Activated CD4-positive, alpha-beta T cell treated with anti-CD3 and anti-CD28 coated beads, Interleukin-2, Interleukin-4, amounts not matched to agents 100 ng/mL and 50 ng/mL, durations not matched to agents 16 hours and 8 hours (primary cell): ENCODE results near the gene XG.
A peak's percentile ranks its signal among the peaks of the same experiment; 100 is the strongest.

Experiments
- DNase-seq: peaks from one replicate; pipeline ENCODE4 v3.0.0-alpha.2; 2020; ENCODE audit warnings: low spot score

Gene XG

DNA sequence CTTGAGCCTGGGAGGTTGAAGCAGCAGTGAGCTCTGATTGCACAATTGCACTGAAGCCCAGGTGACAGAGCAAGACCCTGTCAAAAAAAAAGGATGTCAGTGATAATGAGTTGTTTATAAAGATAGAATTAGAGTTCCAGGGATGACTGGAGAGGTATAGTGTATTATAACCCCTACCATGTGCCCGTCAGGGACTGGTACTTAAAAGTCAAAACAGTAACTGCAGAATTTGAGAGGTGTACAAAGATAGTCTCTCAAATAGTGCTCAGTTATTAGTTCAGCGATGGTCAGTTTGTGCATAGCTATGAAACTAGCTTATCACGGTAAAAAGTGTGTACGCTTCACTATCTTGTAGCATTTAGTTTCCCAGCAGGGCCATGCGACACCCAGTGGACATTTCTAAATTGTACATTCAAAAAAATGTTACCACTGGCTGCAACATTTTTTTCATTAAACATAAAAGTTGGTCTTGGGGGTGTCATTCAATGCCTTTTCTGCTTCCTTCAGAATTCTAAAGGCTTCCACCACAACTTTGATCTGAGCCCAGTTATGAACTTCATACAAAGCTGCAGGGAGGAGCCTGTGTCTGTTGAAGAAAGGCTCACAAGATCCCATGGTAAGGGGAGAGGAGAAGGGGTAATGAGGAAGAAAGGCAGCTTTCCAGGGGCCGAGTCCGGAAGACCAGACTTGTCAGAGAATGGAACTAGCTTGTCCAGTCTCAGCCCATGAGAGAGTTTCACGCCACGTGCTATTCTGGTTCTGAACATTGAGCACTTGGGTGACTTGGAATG, 67.7 kb downstream of the XG start:
- DNase-seq, result peak; percentile 17

DNA sequence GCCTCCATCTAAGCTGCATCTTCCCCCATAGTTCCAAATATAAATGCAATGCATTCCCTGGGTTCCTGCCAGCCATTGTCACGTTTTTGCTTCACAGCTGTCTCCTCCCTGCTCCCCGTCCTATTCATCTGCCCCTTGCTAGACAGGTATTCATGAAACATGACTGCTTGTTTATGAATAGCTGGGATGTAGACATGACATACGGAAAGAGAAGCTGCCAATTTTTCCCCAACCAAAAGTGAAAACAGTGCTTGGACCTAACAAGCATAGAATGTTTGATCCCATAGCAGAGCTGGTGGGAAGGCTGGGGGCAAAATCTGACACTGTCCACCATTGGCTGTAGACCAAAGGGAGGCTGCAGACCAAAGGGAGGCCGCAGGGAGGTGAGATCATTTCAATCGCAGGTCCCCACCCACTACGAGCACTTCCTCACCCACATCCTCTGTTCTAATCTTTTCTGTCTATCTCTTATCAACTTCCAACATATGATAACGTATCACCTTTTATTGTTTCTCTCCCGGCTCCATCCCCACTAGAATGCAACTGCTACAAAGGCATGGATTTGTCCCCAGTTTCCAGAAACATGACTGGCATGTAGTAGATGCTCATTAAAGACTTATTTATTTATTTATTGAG, 68.4 kb downstream of the XG start:
- no peak for DNase-seq

DNA sequence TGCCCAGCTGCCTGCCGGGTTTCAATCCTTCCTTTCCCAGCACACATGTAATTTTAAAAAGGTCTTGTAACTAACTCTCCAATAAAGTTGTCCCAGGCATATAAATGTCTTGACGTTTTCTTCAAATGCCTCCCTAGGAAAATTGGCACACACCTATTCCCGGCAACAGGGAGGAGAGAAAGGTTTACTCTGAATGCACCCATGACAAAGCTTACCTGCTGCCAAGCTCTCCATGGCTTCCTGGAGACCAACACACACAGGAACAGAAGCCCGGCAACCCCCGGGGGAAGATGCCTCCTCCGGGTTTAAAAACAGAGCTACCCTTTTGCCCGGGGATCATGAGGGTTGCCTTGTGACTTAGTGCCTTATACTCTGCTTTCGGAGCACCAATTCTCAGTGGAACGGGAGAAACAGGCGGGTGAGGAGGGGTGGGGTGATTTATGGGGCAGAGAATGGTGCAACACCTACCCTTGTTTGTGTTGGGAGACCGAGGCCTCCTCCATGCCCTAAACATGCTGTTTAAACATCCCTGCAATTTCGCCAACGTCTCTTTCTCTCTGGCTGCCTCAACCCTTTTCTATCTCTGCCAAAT, 72.1 kb downstream of the XG start:
- DNase-seq, result no peak

DNA sequence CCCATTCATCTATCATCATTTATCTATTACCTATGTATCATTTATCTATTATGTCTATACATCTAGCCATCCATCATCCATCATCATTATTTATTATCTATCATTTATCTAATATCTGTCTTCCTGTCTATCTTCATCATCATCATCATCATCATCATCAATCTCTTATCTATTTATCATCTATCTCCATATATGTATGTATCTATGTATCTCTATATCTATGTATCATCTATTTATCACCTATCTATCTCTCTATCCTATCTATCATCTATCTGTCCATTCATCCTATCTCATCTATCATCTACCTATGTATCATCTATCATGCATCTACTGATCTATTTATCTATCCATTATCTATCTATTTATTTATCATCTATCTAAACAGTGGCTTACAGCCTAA, 73.0 kb downstream of the XG start:
- DNase-seq, result no peak

DNA sequence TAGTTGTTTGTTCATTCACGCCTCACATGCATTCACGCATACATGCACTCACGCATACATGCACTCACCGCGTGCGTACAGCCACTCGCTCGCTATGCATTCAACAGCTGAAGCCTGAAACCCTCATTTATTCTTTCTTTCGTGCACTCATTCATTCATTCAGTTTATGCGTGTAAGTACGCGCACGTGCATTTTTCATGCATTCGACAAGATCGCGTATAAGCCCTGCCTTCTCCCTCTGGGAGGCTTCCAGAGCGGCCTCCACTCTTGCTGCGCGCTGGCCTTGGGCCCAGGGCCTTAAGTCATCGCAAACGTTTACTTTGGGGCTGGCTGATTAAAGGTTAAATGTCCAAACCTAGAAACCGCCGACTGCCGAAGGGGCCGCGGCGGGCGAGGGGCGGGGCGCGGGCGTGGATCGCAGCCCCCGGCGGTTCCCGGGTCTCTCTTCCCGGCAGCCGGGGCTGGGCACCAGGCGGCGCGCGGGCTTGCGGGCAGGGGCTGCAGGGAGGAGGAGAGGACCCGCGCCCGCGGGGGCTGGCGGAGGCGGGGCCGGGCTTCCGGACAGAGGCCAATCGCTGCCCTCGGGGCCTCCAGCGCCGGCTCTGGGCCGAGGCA, 76.6 kb downstream of the XG start, which contains the start of gene GYG2:
GYG2 (plus strand) TSS at position 587 of the 615 bp plus-strand sequence. CDS start 1,259 bp downstream, outside the sequence.
- DNase-seq, result no peak

DNA sequence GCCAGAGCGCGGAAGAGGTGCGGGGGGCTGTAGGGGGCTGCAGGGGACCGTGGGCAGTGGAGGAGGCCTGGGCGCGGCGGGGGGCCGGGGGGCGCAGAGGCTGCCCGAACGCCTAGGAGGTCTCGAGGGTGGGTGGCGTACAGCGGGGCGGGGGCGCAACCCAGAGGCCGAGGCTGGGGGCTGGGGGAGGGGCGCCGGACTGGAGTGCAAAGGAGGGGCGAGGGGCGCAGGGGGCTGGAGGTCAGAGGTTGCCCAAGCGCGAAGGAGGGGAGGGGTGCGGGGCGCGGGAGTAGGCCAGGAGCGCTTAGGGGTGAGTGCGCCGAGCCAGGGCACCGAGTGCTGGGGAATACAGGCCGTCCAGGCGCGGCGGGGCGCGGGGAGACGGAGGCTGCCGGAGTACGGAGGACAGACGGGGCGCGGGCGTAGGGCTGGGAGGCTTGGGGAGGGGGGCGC, 77.1 kb downstream of the XG start:
- no peak for DNase-seq

DNA sequence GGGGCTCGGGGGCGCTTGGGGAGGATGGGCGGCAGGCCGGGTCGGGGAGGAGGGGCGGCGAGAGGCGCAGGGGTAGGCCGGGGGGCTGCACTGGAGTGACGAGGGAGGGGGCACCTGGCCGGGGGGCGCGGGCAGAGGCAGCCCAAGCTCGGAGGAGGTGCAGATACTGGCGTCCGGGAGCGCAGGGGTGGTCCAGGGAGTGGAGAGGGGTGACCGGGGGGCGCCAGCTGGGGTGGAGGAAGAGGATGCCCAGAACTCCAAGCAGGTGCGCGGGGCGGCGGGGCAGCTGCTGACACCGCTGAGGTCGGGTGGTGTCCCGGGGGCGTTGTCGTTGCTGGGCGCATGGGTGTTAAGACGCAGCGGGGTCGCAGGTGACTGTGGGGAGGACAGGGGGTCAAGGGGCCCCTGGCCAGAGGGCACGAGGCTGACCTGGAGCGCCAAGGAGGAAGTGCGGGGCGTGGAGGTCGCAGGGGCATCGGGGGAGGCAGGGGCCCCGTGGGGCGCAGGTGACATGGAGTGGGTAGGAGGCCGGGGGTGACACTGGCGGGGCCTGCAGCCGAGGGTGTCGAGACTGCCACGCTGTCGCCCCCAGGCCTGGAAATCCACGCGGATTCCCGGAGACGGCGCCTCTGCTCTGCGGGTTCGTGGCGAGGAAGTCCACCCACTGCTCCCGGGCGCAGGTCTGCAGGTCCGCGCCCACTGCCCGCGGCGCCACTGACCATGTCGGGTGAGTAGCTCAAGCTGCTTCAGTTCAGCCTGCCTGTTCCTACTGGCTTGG, 77.8 kb downstream of the XG start:
- no peak for DNase-seq

DNA sequence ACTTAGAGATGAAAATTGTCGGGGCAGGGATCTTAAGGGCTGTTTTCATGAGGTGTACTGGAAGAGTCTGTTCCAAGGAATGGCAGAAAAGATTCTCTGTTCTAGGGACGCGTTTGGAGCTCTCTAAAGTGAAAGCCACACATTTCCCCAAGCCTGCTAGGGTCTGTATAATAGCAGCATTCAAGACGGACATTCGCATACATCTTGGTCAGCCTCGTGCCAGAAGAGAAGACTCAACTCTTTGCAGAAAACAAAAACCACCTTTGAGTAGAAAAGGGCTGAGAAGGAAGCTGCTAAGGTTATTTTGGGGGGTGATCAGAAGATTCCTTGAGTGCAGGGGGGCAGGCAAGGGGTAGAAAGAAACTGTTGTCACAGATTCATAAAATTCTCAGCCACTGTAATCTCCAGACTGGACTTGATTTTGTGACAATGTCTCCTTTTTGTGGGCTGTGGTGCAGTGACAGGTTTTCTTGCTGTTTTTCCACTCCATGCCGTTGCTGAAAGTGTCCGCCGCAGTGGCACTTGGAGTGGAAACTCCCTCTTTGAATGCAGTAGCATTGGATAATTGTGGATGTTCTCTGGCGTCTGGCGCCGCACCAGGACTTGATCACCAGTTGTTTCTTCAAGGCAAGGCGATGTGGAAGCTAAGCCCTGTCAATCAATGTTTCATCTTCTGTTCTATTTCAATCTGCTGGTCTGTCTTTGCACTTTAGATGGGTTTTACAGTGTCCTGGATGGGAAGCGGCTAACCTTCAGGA, 79.8 kb downstream of the XG start:
- DNase-seq, result no peak

DNA sequence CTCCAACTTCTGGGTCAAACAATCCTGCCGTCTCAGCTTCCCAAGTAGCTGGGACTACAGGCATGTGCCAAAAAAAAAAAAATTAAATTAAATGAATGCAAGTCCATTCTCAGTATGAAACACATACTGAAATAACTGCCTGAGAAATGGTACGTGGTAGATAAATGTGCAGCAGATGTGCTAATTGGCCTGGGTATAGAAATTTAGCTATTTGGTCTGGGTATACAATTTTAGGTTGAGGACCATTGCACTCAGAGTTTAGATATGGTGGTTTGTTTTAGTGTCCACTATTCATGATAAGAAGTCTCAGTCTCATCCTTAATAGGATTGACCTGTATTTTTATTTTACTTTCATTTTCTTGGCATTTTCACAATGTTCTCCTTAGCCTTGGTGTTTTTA, 86.1 kb downstream of the XG start:
- DNase-seq, result no peak

DNA sequence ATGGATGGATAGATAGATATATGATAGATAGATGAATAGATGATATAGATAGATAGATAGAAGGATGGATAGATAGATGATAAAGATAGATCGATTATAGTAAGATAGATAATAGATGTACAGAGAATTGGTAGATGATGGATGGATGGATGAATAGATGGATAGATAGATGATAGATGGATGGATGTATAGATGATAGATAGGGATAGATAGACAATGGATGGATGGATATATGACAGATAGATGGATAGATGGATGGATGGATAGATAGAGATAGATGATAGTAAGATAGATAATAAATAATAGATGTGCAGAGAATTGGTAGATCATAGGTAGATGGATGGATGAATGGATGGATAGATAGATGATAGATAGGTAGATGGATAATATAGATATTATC, 89.1 kb downstream of the XG start:
- DNase-seq, result no peak

DNA sequence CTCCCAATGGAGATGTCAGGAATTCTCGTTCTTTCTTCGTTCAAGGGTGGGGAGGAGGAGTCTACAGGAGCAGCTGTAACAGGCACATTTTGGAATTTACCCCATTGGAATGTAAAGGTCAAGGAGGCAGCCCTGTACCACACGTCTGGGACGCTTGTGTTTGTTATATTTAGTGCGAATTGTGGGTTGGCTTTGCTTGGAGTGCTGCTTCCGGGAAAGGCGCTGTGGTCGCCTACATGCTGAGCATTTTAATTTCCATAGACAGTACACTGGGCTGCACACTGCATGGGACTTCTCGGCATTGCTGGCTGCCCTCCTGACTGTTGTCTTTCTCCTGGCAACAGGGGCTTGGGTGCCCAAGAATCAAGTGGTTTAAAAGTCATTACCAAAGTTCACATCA, 89.7 kb downstream of the XG start:
- no peak for DNase-seq

DNA sequence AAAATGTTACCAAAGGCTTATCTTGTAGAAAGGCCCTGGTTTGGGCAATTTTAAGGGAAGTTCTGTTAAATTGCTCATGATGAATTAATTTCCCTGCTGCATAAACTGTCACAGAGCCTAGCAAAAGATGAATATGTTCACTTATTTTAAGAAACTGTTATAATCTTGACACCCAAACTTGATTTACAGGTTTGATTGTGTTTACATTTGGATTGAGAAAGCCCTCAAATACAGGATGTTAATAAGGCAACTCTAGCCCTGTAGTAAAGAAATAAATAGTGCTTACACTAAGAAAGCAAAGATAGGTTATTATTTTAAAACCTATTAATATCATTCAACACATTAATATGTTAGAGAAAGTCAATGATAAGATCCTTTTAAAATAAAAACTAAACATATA, 95.2 kb downstream of the XG start:
- no peak for DNase-seq

DNA sequence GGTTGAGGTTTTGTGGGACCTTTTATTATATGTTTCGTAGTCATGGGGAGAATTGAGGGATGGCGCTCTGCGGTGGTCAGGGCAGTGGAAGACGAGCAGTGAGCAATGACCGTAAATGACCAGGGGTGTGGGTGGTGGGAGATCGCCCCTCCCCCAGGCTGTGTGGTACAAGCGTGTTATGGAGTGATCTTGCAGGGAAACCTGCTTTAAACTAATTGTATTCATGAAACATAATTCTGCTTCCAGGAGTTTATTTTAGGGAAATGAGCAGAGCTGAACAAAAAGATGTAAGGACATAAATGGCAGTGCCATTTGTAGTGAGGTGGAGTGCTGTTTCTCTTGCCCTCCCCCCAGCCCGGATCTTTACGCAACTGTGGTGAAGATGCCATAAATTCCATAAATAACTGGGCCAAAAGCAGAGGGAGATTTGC, 97.0 kb downstream of the XG start:
- DNase-seq, result no peak

DNA sequence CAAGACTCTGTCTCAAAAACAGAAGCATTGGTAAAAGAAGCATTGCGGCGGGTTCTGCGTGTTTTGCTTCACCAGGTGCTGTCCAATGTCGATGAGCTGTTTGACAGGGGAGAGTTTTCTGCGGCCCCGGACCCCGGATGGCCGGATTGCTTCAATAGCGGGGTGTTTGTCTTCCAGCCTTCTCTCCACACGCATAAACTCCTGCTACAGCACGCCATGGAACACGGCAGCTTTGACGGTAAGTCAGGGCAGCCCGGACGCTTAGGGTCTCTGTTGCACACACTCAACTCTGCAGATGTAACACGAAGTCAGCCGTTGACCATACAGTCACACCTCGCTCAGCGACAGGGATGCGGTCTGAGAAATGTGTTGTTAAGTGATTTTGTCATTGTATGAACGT, 103.1 kb downstream of the XG start:
- no peak for DNase-seq

DNA sequence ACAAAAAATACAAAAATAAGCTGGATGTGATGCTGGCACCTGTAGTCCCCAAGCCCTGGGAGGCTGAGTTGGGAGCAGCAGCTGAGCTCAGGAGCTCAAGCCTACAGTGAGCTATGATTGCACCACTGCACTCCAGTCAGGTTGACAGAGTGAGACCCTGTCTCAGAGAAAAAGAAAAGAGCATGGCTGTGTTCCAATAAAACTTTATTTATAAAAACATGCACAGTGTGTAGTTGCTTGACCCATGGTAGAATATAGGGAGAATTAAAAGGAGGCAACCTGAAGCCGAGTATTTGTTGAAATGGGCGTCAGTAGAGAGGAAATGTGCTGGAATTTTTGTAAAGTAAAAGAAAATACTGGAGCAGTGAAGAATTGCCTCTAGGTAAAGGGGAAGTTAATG, 103.9 kb downstream of the XG start:
- no peak for DNase-seq

DNA sequence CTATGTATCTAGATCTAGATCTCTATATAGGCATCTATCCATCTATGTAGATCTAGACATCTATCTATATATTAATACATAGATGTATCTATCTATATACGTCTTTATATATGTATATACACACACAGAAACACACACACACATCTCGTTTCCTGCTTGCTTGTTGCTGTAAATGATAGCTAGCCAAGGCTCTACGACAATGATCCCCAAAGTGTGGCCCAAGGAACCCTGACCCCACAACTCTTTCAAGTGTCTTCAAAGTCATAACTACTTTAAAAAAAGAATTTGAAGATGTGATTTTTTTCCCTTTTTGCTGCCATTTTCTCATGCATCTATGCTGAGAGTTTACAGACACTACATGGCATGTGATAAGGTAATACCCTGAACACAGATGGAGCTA, 105.7 kb downstream of the XG start:
- no peak for DNase-seq

DNA sequence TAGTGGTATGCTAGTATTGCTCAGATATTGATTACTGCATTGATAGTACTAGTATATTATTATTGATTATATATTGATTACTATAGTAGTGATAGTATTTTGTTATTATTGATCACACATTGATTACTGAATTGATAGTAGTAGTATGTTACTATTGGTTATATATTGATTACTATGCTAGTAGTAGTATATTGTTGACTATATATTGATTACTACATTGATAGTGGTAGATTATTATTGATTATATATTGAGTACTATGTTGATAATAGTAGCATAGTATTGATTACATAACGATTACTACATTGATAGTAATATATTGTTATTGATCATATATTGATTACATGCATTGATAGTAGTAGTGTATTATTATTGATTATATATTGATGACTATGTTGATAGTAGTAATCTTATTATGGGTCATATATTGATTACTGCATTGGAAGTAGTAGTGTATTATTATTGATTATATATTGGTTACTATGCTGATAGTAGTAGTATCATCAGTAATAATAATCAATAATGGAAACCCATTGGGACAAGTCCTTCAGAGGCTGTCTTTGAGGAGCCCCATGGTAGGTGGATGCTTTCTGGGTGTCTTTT, 107.5 kb downstream of the XG start:
- DNase-seq, result no peak

DNA sequence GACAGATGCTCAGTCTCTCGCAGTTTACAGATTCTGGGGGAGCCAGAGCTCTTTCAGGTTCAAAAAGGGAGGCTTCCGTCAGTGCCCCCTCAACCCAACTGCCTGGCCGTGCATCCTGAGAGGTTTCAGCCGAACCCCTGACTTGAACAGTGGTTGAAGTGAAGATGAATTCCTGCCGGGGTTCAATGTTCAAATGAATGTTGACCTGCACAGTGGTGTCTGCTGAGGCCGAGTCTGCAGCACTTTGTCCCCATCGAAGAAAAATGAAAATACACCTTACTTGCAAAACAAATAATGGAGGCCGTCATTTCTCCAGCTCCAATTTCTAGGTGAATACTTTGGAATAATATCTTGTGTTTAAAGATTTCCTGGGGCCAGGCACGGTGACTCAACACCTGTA, 110.6 kb downstream of the XG start:
- no peak for DNase-seq

DNA sequence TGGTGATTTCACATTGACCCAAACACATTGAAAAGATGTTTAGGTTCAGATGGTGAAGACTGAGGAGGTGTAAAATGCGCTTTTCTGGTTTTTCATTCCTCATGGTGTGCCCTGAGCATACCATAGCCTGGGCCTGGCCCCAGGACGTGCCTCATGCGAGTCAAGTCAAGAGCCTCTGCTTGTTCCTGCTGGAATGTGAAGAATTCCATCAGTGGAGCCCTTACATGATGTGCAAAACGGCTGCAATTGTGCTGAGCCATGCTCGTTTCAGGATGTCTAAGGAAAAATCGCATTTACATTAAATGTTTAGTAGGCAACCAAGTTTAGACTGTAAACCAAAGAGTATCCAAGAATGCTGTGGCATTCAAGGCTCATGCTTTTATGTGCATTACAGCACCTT, 111.8 kb downstream of the XG start:
- no peak for DNase-seq
